Epithelial cell of prostate (primary cell): ENCODE results near the gene GRIK4.

ENCODE experiments used
- DNase-seq: peaks from one replicate; pipeline ENCODE4 v3.0.0-alpha.2; 2011; ENCODE audit warnings: low read depth, low spot score
- H3K27ac ChIP-seq: fragments of 450-650 bp; 2 replicates; pipeline ENCODE4 v1.5.1; 2017; ENCODE audit warnings: mild to moderate bottlenecking

GRIK4 gene

GRCh38 chr11:120909676-120910416 lies 398.3 kb downstream of the GRIK4 start:
- H3K27ac ChIP-seq, result peak overlapping the region; percentile 33
- no peak for DNase-seq

- DNase-seq, result no peak
- H3K27ac ChIP-seq, result no peak overlapping the region
Observed at GRCh38 chr11:120911943-120912342, 400.4 kb downstream of the GRIK4 start.

- no peak overlapping the region for H3K27ac ChIP-seq
- no peak for DNase-seq
Observed at GRCh38 chr11:120912504-120912903, 401.0 kb downstream of the GRIK4 start.

- DNase-seq, result no peak
- H3K27ac ChIP-seq, result no peak overlapping the region
Observed at GRCh38 chr11:120912915-120913314, 401.4 kb downstream of the GRIK4 start.

- no peak overlapping the region for H3K27ac ChIP-seq
- no peak for DNase-seq
Observed at GRCh38 chr11:120914021-120914420, 402.5 kb downstream of the GRIK4 start.

- H3K27ac ChIP-seq, result no peak overlapping the region
- DNase-seq, result no peak
Observed at GRCh38 chr11:120914601-120915000, 403.1 kb downstream of the GRIK4 start.

GRCh38 chr11:120917559-120918239 lies 406.2 kb downstream of the GRIK4 start:
- H3K27ac ChIP-seq, result no peak overlapping the region
- DNase-seq, result no peak

GRCh38 chr11:120918257-120918656 lies 406.7 kb downstream of the GRIK4 start:
- no peak overlapping the region for H3K27ac ChIP-seq
- DNase-seq, result no peak

GRCh38 chr11:120919045-120919444 lies 407.5 kb downstream of the GRIK4 start:
- no peak for DNase-seq
- no peak overlapping the region for H3K27ac ChIP-seq

GRCh38 chr11:120919566-120919965 lies 408.0 kb downstream of the GRIK4 start:
- no peak for DNase-seq
- no peak overlapping the region for H3K27ac ChIP-seq

GRCh38 chr11:120923866-120924508 lies 412.4 kb downstream of the GRIK4 start:
- no peak for DNase-seq
- H3K27ac ChIP-seq, result no peak overlapping the region

GRCh38 chr11:120925944-120926343 lies 414.4 kb downstream of the GRIK4 start:
- no peak for DNase-seq
- no peak overlapping the region for H3K27ac ChIP-seq

- H3K27ac ChIP-seq, result no peak overlapping the region
- DNase-seq, result no peak
Observed at GRCh38 chr11:120928627-120929026, 417.1 kb downstream of the GRIK4 start.

- DNase-seq, result no peak
- H3K27ac ChIP-seq, result no peak overlapping the region
Observed at GRCh38 chr11:120929090-120929489, 417.5 kb downstream of the GRIK4 start.

- no peak for DNase-seq
- no peak overlapping the region for H3K27ac ChIP-seq
Observed at GRCh38 chr11:120929664-120930154, 418.2 kb downstream of the GRIK4 start.

GRCh38 chr11:120931057-120931779 lies 419.7 kb downstream of the GRIK4 start:
- no peak overlapping the region for H3K27ac ChIP-seq
- DNase-seq, result no peak

- DNase-seq, result no peak
- H3K27ac ChIP-seq, result no peak overlapping the region
Observed at GRCh38 chr11:120932305-120932915, 420.9 kb downstream of the GRIK4 start.

GRCh38 chr11:120936356-120936755 lies 424.8 kb downstream of the GRIK4 start:
- DNase-seq, result no peak
- no peak overlapping the region for H3K27ac ChIP-seq

GRCh38 chr11:120937501-120937900 lies 426.0 kb downstream of the GRIK4 start:
- DNase-seq, result no peak
- no peak overlapping the region for H3K27ac ChIP-seq

- no peak overlapping the region for H3K27ac ChIP-seq
- DNase-seq, result no peak
Observed at GRCh38 chr11:120938260-120938659, 426.7 kb downstream of the GRIK4 start.
